ENCODE results near the gene ARHGAP45. TPM values are rescaled to one million over a fixed set of nuclear protein-coding genes. Genes with fewer than 3 reads are reported as not detected.

The ARHGAP45 gene
- total RNA-seq, 1 donor from 2014 or later, result 4.5 TPM

DNA sequence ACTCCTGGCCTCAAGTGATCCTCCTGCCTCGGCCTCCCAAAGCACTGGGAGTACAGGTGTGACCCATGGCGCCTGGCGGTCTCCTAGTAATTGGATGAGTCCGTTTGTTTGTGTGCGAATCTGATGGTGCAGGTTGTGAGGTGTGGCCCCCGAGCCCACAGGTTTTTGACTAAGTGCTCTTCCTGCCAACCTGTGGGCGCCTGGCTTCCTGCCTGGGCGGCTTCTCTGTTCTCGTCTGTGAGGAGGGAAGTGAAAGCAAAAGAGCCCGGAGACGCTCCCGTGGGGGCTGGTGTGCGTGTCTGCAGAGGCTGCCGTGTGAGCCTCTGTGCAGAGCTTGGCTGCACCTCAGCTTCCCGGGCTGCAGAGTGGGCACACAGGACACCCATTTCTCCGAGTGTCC is 10.0 kb downstream of the ARHGAP45 start:
- no peak overlapping the region for H3K4me3 Mint-ChIP-seq
- no peak for TF ChIP-seq CTCF (conservative IDR thresholded peaks at IDR 0.05)
- H3K9me3 Mint-ChIP-seq, result no peaks in the 10 kb centered on the region
- H3K4me1 Mint-ChIP-seq (ENCODE audit: unreplicated experiment), result peaks cover under 1% of the 10 kb centered on the region
- no peak for DNase-seq (ENCODE audit: extremely low spot score, unreplicated experiment)
- peaks cover 19% of the 10 kb centered on the region for H3K27me3 Mint-ChIP-seq
- H3K27ac Mint-ChIP-seq, result no peak overlapping the region
- H3K36me3 Mint-ChIP-seq, result no peaks in the 10 kb centered on the region

GRCh38 chr19:1079566-1080111 is 12.7 kb downstream of the ARHGAP45 start:
- no peak overlapping the region for H3K4me3 Mint-ChIP-seq

GRCh38 chr19:1080360-1081161 is 13.6 kb downstream of the ARHGAP45 start:
- Mint-ChIP-seq H3K36me3 (no peaks in the 10 kb centered on the region), H3K4me3 (no peak overlapping the region), H3K4me1 (ENCODE audit: unreplicated experiment) (no peaks in the 10 kb centered on the region), H3K27me3 (peaks cover 4% of the 10 kb centered on the region), H3K9me3 (no peaks in the 10 kb centered on the region), H3K27ac (no peak overlapping the region)
- DNase-seq (ENCODE audit: extremely low spot score, unreplicated experiment), result peak; percentile 69
- no peak for TF ChIP-seq CTCF (conservative IDR thresholded peaks at IDR 0.05)

More at GRCh38 chr19:1079566-1080111, 12.7 kb downstream of the ARHGAP45 start:
- Mint-ChIP-seq H3K36me3 (no peaks in the 10 kb centered on the region), H3K9me3 (no peaks in the 10 kb centered on the region), H3K27ac (no peak overlapping the region), H3K27me3 (peaks cover 5% of the 10 kb centered on the region), H3K4me1 (ENCODE audit: unreplicated experiment) (no peaks in the 10 kb centered on the region)
- no peak for TF ChIP-seq CTCF (conservative IDR thresholded peaks at IDR 0.05)
- DNase-seq (ENCODE audit: extremely low spot score, unreplicated experiment), result peak; percentile 66

DNA sequence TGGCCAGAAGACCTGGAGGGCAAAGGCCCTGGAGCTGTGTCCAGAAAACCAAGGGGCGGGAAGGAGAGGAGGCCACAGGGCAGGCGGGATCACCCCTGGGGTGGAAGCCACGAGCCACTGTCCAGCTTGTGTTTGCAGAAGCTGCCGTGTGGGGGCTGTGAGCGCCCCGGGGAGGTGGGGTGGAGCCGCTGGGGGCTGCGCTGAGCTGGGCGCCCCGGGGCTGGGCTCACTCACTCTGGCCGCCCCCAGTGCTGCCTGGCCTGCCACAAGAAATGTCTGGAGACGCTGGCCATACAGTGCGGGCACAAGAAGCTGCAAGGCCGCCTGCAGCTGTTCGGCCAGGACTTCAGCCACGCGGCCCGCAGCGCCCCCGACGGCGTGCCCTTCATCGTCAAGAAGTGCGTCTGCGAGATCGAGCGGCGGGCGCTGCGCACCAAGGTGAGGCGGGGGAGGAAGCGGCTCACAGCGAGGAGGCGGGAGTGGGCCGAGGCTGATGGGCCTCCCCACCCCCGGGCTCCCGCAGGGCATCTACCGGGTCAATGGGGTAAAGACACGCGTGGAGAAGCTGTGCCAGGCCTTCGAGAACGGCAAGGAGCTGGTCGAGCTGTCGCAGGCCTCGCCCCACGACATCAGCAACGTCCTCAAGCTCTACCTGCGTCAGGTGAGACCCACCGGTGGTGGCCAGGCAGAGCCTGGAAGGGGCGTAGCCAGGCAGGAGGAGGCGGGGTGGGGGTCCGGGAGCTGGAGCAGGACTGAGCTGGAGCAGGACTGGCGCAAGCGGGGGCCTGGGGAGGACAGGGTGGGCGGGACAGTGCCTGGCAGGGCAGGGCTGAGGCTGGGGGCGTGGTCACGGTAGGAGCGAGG is 14.6 kb downstream of the ARHGAP45 start:
- H3K27ac Mint-ChIP-seq, result no peak overlapping the region
- no peak for TF ChIP-seq CTCF (conservative IDR thresholded peaks at IDR 0.05)

DNA sequence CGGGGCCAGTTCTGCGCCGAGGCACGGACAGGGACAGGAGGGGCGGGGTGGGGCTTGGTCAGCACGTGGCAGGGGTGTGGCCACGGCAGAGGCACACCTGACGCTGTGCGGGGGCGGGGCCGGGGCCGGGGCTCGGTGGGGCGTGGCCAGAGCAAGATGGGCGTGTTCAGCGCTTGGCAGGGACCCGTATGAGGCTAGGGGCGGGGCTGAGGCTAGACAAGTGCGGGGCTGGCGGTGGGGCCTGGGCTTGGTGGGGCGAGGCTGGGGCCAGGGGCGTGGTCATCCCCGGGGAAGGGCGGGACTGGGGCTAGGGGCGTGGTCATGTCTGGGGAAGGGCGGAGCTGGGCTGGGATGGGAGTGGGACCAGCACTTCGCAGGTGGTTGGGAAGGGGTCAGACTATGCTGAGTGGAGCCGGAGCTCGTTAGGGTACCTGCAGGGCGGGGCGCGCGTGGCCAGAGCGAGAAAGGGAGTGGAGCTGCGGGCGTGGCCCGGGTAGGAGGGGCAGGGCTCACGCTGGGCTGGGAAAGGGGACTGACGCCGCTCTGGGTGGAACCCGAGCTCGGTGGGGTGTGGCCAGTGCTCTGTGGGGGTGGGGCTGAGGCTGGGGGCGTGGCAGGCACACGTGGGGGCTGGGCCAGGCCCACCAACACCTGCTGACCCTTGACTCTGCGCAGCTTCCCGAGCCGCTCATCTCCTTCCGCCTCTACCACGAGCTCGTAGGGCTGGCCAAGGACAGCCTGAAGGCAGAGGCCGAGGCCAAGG is 15.4 kb downstream of the ARHGAP45 start:
- H3K27me3 Mint-ChIP-seq, result no peaks in the 10 kb centered on the region

More for the DNA sequence above, 14.6 kb downstream of the ARHGAP45 start:
- H3K27me3 Mint-ChIP-seq, result no peaks in the 10 kb centered on the region
- peak overlapping the region; percentile 82 for H3K4me3 Mint-ChIP-seq
- no peaks in the 10 kb centered on the region for H3K36me3 Mint-ChIP-seq
- H3K4me1 Mint-ChIP-seq (ENCODE audit: unreplicated experiment), result no peaks in the 10 kb centered on the region
- DNase-seq (ENCODE audit: extremely low spot score, unreplicated experiment), result no peak
- no peaks in the 10 kb centered on the region for H3K9me3 Mint-ChIP-seq

More for the DNA sequence above, 15.4 kb downstream of the ARHGAP45 start:
- no peak for TF ChIP-seq CTCF (conservative IDR thresholded peaks at IDR 0.05)
- H3K4me3 Mint-ChIP-seq, result peak overlapping the region; percentile 82
- H3K27ac Mint-ChIP-seq, result no peak overlapping the region
- no peaks in the 10 kb centered on the region for H3K9me3 Mint-ChIP-seq
- peak; percentile 90 for DNase-seq (ENCODE audit: extremely low spot score, unreplicated experiment)
- no peaks in the 10 kb centered on the region for H3K4me1 Mint-ChIP-seq (ENCODE audit: unreplicated experiment)
- H3K36me3 Mint-ChIP-seq, result no peaks in the 10 kb centered on the region
